Right kidney (tissue), 1 donor: ENCODE results near the gene SPECC1.
"Not testable (repeated sequence)": the region's sequence is repeated elsewhere in the genome, so short reads cannot be mapped to it uniquely, and the experiment has no call there.

Source experiments
- DNase-seq: peaks from one replicate; pipeline ENCODE4 v3.0.0-alpha.2; 2016

The SPECC1 gene

GRCh38 chr17:20128036-20128667 lies 119.0 kb downstream of the SPECC1 start:
- DNase-seq, result no peak

GRCh38 chr17:20133517-20133916 lies 124.4 kb downstream of the SPECC1 start:
- DNase-seq, result no peak

GRCh38 chr17:20141198-20141972 lies 132.2 kb downstream of the SPECC1 start:
- DNase-seq, result no peak

- DNase-seq, result no peak
These were observed 133.1 kb downstream of the SPECC1 start for GRCh38 chr17:20142268-20142667.

- DNase-seq, result no peak
These were observed 134.6 kb downstream of the SPECC1 start for GRCh38 chr17:20143740-20144139.

GRCh38 chr17:20145567-20145966 lies 136.4 kb downstream of the SPECC1 start:
- DNase-seq, result no peak

- DNase-seq, result no peak
These were observed 140.1 kb downstream of the SPECC1 start for GRCh38 chr17:20149251-20149650.

GRCh38 chr17:20151174-20151573 lies 142.0 kb downstream of the SPECC1 start:
- DNase-seq, result no peak

- no peak for DNase-seq
These were observed 144.1 kb downstream of the SPECC1 start for GRCh38 chr17:20153231-20153630.

GRCh38 chr17:20154286-20155000 lies 145.3 kb downstream of the SPECC1 start:
- DNase-seq, result no peak

- peak; percentile 90 for DNase-seq
These were observed 146.4 kb downstream of the SPECC1 start for GRCh38 chr17:20155258-20156195.

- DNase-seq, result peak; percentile 89
These were observed 147.2 kb downstream of the SPECC1 start for GRCh38 chr17:20156196-20157000.

GRCh38 chr17:20157001-20157310 lies 147.8 kb downstream of the SPECC1 start:
- DNase-seq, result no peak

GRCh38 chr17:20158580-20158979 lies 149.4 kb downstream of the SPECC1 start:
- no peak for DNase-seq

GRCh38 chr17:20159406-20160069 lies 150.4 kb downstream of the SPECC1 start:
- no peak for DNase-seq

GRCh38 chr17:20165516-20165915 lies 156.4 kb downstream of the SPECC1 start:
- DNase-seq, result not testable (repeated sequence)

GRCh38 chr17:20170085-20170484 lies 160.9 kb downstream of the SPECC1 start:
- DNase-seq, result no peak

GRCh38 chr17:20171741-20172365 lies 162.7 kb downstream of the SPECC1 start:
- DNase-seq, result no peak

- DNase-seq, result no peak
These were observed 163.2 kb downstream of the SPECC1 start for GRCh38 chr17:20172376-20172775.

- DNase-seq, result no peak
These were observed 163.9 kb downstream of the SPECC1 start for GRCh38 chr17:20173091-20173490.
